Chondrocyte (in vitro differentiated cells): ENCODE data around the gene KIF25. TPM values are rescaled to one million over a fixed set of nuclear protein-coding genes. Genes with fewer than 3 reads are reported as not detected.

Source experiments
- DNase-seq: peaks from one replicate; pipeline ENCODE4 v3.0.0; 2021; ENCODE audit warnings: mixed read lengths, low spot score
- H3K27ac Mint-ChIP-seq: one replicate; pipeline ENCODE4 v1.8.0; 2021; ENCODE audit warnings: mild to moderate bottlenecking, moderate library complexity, mixed read lengths; ENCODE audit not compliant: unreplicated experiment
- H3K27me3 Mint-ChIP-seq: 2 replicates; pipeline ENCODE4 v1.8.0; 2021; ENCODE audit warnings: low read depth, mixed read lengths
- H3K36me3 Mint-ChIP-seq: 2 replicates; pipeline ENCODE4 v1.8.0; 2021; ENCODE audit warnings: low read depth, mixed read lengths
- H3K4me1 Mint-ChIP-seq: 2 replicates; pipeline ENCODE4 v1.8.0; 2021; ENCODE audit warnings: low read depth, mild to moderate bottlenecking, mixed read lengths
- H3K4me3 Mint-ChIP-seq: one replicate; pipeline ENCODE4 v1.8.0; 2021; ENCODE audit warnings: mild to moderate bottlenecking, moderate library complexity, mixed read lengths; ENCODE audit not compliant: unreplicated experiment
- H3K9me3 Mint-ChIP-seq: 2 replicates; pipeline ENCODE4 v1.8.0; 2021; ENCODE audit warnings: low read depth, mixed read lengths
- CTCF ChIP-seq: fragments of 200-600 bp; sonication (generic); IDR thresholded peaks from 2 replicates; pipeline ENCODE4 v1.5.0; 2021; ENCODE audit warnings: antibody characterized with exemption, mild to moderate bottlenecking, moderate library complexity
- total RNA-seq: library from RNA; stranded (reverse); gene quantifications from 3 replicates; pipeline ENCODE4 v1.2.1, GENCODE V29; 2021

KIF25 gene
- total RNA-seq, 1 donor from 2014 or later = not detected

GRCh38 chr6:168071620-168072019 lies 74.1 kb downstream of the KIF25 start:
- no peaks in the 10 kb centered on the region for H3K9me3 Mint-ChIP-seq
- no peak overlapping the region for H3K27ac Mint-ChIP-seq
- no peak overlapping the region for H3K4me3 Mint-ChIP-seq
- peaks cover 7% of the 10 kb centered on the region for H3K27me3 Mint-ChIP-seq
- TF ChIP-seq CTCF = peak; percentile 21
- no peak for DNase-seq
- peaks cover 2% of the 10 kb centered on the region for H3K36me3 Mint-ChIP-seq
- peaks cover 8% of the 10 kb centered on the region for H3K4me1 Mint-ChIP-seq

- no peak overlapping the region for H3K27ac Mint-ChIP-seq
- peaks cover 6% of the 10 kb centered on the region for H3K27me3 Mint-ChIP-seq
- H3K36me3 Mint-ChIP-seq = peaks cover under 1% of the 10 kb centered on the region
These were observed 74.8 kb downstream of the KIF25 start for GRCh38 chr6:168072261-168072660.

GRCh38 chr6:168072730-168073129 lies 75.3 kb downstream of the KIF25 start:
- Mint-ChIP-seq H3K27me3 (peaks cover 3% of the 10 kb centered on the region), H3K9me3 (no peaks in the 10 kb centered on the region), H3K27ac (peak overlapping the region; percentile 82), H3K4me1 (peaks cover 8% of the 10 kb centered on the region), H3K36me3 (no peaks in the 10 kb centered on the region), H3K4me3 (no peak overlapping the region)
- TF ChIP-seq CTCF = no peak
- no peak for DNase-seq

More at GRCh38 chr6:168072261-168072660, 74.8 kb downstream of the KIF25 start:
- H3K4me3 Mint-ChIP-seq = no peak overlapping the region
- H3K4me1 Mint-ChIP-seq = peaks cover 8% of the 10 kb centered on the region
- TF ChIP-seq CTCF = no peak
- no peaks in the 10 kb centered on the region for H3K9me3 Mint-ChIP-seq
- no peak for DNase-seq

- no peak for TF ChIP-seq CTCF
- Mint-ChIP-seq H3K4me1 (peaks cover 18% of the 10 kb centered on the region), H3K4me3 (no peak overlapping the region), H3K27me3 (peaks cover 2% of the 10 kb centered on the region), H3K9me3 (no peaks in the 10 kb centered on the region), H3K36me3 (no peaks in the 10 kb centered on the region), H3K27ac (no peak overlapping the region)
- no peak for DNase-seq
These were observed 76.7 kb downstream of the KIF25 start for GRCh38 chr6:168073937-168074730.

GRCh38 chr6:168075216-168075615 lies 77.7 kb downstream of the KIF25 start:
- Mint-ChIP-seq H3K9me3 (no peaks in the 10 kb centered on the region), H3K4me3 (no peak overlapping the region), H3K4me1 (peaks cover 20% of the 10 kb centered on the region), H3K36me3 (no peaks in the 10 kb centered on the region), H3K27me3 (no peaks in the 10 kb centered on the region), H3K27ac (no peak overlapping the region)
- DNase-seq = no peak
- TF ChIP-seq CTCF = no peak
